Osteoblast (primary cell): Measurements from ENCODE around the gene HOXB3. TPM values are rescaled to one million over a fixed set of nuclear protein-coding genes. Genes with fewer than 3 reads are reported as not detected.

Experiments
- DNase-seq: peaks from one replicate; pipeline ENCODE4 v3.0.0; 2011; ENCODE audit warnings: low spot score, mixed read lengths; ENCODE audit not compliant: insufficient read length; ENCODE audit errors: missing footprints
- H2AFZ ChIP-seq: 2 replicates; pipeline ENCODE4 v1.6.0; 2011; ENCODE audit warnings: mild to moderate bottlenecking, low read length
- H3K27ac ChIP-seq: 2 replicates; pipeline ENCODE4 v1.5.1; 2011; ENCODE audit warnings: mild to moderate bottlenecking, low read depth, low read length, moderate library complexity
- H3K27me3 ChIP-seq: 2 replicates; pipeline ENCODE4 v1.6.0; 2012; ENCODE audit warnings: mild to moderate bottlenecking, control low read depth, inconsistent platforms, low read length, moderate library complexity; ENCODE audit not compliant: insufficient read depth
- H3K36me3 ChIP-seq: 2 replicates; pipeline ENCODE4 v1.5.1; 2011; ENCODE audit warnings: mild to moderate bottlenecking, low read length, control low read depth, moderate library complexity; ENCODE audit not compliant: insufficient read depth
- H3K4me1 ChIP-seq: 2 replicates; pipeline ENCODE4 v1.5.1; 2011; ENCODE audit warnings: mild to moderate bottlenecking, low read length, control low read depth, moderate library complexity; ENCODE audit not compliant: insufficient read depth
- H3K4me2 ChIP-seq: 2 replicates; pipeline ENCODE4 v1.6.0; 2011; ENCODE audit warnings: mild to moderate bottlenecking, low read length; ENCODE audit not compliant: insufficient read depth
- H3K4me3 ChIP-seq: fragments of 200-600 bp; sonication (generic); 3 replicates; pipeline ENCODE4 v1.5.1; 2012; ENCODE audit warnings: mild to moderate bottlenecking, low read length, inconsistent platforms; ENCODE audit not compliant: insufficient read depth
- H3K79me2 ChIP-seq: 2 replicates; pipeline ENCODE4 v1.6.0; 2012; ENCODE audit warnings: mild to moderate bottlenecking, low read length, control low read depth, inconsistent platforms; ENCODE audit not compliant: insufficient read depth
- H3K9me3 ChIP-seq: 2 replicates; pipeline ENCODE4 v1.5.1; 2011; ENCODE audit warnings: low read depth, low read length, control low read depth
- H4K20me1 ChIP-seq: 2 replicates; pipeline ENCODE4 v1.6.0; 2012; ENCODE audit warnings: mild to moderate bottlenecking, low read length, control low read depth; ENCODE audit not compliant: insufficient read depth
- total RNA-seq: library from RNA; depleted of rRNA; stranded (reverse); fragments of >200 nt; gene quantifications from 2 replicates; pipeline ENCODE4 v1.2.3, GENCODE V29; 2012
- TF ChIP-seq, protein P1 (sequence below): IDR thresholded peaks from 2 replicates; pipeline ENCODE4 v1.5.1; 2011; ENCODE audit warnings: mild to moderate bottlenecking, low read depth, low read length, moderate library complexity; ENCODE audit errors: extremely low read depth

HOXB3 gene
- total RNA-seq, 1 donor: 1.8 TPM

DNA sequence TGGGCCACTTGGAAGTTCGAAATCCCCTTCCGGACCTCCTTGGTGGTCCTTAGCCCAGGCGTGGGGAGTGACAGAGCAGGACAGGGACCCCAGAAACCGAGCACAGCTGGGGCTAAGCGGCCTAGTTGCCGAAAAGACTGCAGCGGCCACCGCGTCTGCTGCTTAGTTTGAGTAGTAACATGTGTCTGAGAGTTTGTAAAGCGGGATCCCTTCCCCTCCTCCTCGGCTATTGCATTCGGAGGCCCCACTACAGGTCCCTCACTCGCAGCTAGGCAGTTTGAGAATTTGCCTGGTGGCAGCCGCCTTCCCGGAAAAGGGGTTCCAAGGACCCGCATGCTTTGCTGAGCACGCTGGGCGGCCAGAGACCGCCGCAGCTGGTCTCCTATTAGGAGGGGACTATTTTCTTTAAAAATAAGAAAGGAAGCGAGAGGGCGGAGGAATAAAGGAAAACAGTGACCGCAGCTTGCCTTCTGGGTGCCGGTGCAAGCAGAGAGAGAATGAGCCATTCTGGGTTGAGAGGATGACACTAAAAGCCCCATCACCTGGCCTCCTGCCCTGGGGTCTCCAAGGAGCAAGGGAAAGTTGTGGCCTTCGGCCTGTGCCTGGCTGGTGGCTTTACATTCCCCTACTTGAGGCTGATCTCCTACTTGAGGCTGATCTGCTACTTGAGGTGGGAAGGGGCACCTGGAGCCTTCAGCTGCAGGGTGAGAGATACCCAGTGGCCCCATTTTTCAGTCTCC, 4.7 kb upstream of the HOXB3 start:
- Histone ChIP-seq H4K20me1 (no peaks in the 10 kb centered on the region), H3K4me1 (no peaks in the 10 kb centered on the region), H3K4me3 (no peak overlapping the region), H3K4me2 (no peak overlapping the region), H3K36me3 (no peaks in the 10 kb centered on the region), H3K27ac (no peak overlapping the region), H3K79me2 (no peaks in the 10 kb centered on the region), H3K9me3 (no peaks in the 10 kb centered on the region), H2AFZ (no peak overlapping the region), H3K27me3 (peaks cover 97% of the 10 kb centered on the region)
- TF ChIP-seq, protein P1, sequence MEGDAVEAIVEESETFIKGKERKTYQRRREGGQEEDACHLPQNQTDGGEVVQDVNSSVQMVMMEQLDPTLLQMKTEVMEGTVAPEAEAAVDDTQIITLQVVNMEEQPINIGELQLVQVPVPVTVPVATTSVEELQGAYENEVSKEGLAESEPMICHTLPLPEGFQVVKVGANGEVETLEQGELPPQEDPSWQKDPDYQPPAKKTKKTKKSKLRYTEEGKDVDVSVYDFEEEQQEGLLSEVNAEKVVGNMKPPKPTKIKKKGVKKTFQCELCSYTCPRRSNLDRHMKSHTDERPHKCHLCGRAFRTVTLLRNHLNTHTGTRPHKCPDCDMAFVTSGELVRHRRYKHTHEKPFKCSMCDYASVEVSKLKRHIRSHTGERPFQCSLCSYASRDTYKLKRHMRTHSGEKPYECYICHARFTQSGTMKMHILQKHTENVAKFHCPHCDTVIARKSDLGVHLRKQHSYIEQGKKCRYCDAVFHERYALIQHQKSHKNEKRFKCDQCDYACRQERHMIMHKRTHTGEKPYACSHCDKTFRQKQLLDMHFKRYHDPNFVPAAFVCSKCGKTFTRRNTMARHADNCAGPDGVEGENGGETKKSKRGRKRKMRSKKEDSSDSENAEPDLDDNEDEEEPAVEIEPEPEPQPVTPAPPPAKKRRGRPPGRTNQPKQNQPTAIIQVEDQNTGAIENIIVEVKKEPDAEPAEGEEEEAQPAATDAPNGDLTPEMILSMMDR: no peak
- DNase-seq: no peak

- H3K9me3 ChIP-seq: no peaks in the 10 kb centered on the region
- H3K79me2 ChIP-seq: no peaks in the 10 kb centered on the region
- H3K27me3 ChIP-seq: peaks cover 96% of the 10 kb centered on the region
- H3K4me1 ChIP-seq: no peaks in the 10 kb centered on the region
- no peaks in the 10 kb centered on the region for H4K20me1 ChIP-seq
- TF ChIP-seq, protein P1: peak; percentile 82
- peak overlapping the region; percentile 78 for H3K4me2 ChIP-seq
- DNase-seq: peak; percentile 99
- H2AFZ ChIP-seq: peak overlapping the region; percentile 47
- peak overlapping the region; percentile 25 for H3K4me3 ChIP-seq
- no peak overlapping the region for H3K27ac ChIP-seq
- H3K36me3 ChIP-seq: no peaks in the 10 kb centered on the region
Observed at GRCh38 chr17:48593840-48594537, 3.9 kb upstream of the HOXB3 start.

DNA sequence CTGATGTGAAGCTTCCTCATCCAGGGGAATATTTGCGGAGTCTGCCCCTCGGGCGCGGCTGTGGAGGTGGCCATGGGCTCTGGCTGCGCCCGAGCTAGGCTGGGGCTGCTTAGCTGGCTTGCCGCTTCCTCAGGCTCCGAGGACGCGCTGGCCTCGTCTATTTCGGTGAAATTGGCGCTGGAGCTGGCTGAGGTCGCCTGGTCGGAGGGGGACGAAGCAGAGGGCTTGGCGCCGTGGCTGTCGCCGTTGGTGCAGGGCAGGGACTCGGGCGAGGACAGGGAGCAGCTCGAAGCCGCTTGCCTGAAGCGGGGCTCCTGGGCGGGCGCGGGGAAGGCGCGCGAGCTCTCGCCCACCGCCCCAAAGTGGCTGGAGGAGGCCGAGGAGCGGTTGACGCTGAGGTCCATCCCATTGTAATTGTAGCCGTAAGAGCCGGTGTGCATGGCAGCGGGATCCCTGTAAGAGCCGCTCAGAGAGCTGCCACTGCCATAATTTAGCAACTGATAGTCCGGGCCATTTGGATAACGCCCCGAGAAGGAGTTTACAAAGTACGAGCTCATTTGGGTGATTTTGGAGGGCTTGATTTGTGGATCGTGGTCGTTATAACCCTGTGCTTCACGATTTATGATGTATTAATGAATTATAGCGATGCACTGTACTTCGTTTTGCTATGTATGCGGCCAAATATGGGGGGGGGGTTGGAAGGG, 3.2 kb upstream of the HOXB3 start, which contains the start of gene HOXB5:
Gene HOXB5, minus strand, starts transcription at position 654 of the 704 bp plus-strand sequence. Its CDS starts 97 bp downstream, at position 557.
- H3K27ac ChIP-seq: no peak within 1 kb of the TSS
- TF ChIP-seq, protein P1: no peak
- no peaks in the 10 kb centered on the region for H4K20me1 ChIP-seq
- H3K9me3 ChIP-seq: no peaks in the 10 kb centered on the region
- no peaks in the 10 kb centered on the region for H3K79me2 ChIP-seq
- H3K4me1 ChIP-seq: no peaks in the 10 kb centered on the region
- no peak for DNase-seq
- peak within 1 kb of the TSS; percentile 78 for H3K4me2 ChIP-seq
- H2AFZ ChIP-seq: peak within 1 kb of the TSS; percentile 47
- H3K36me3 ChIP-seq: no peaks in the 10 kb centered on the region
- H3K27me3 ChIP-seq: peaks cover 96% of the 10 kb centered on the region
- H3K4me3 ChIP-seq: peak within 1 kb of the TSS; percentile 57

GRCh38 chr17:48592577-48592976, 2.5 kb upstream of the HOXB3 start:
- DNase-seq: no peak
- no peaks in the 10 kb centered on the region for H3K36me3 ChIP-seq
- H3K27ac ChIP-seq: no peak overlapping the region
- H3K27me3 ChIP-seq: peaks cover 95% of the 10 kb centered on the region
- no peaks in the 10 kb centered on the region for H3K79me2 ChIP-seq
- H3K4me2 ChIP-seq: peak overlapping the region; percentile 78
- H3K4me1 ChIP-seq: no peaks in the 10 kb centered on the region
- H3K9me3 ChIP-seq: no peaks in the 10 kb centered on the region
- no peak overlapping the region for H2AFZ ChIP-seq
- no peaks in the 10 kb centered on the region for H4K20me1 ChIP-seq
- TF ChIP-seq, protein P1: no peak
- H3K4me3 ChIP-seq: no peak overlapping the region
